K562 (cell line): Measurements from ENCODE around the gene RABGAP1L. TPM values are rescaled to one million over a fixed set of nuclear protein-coding genes. Genes with fewer than 3 reads are reported as not detected.
A peak's percentile ranks its signal among the peaks of the same experiment; 100 is the strongest.

Source experiments
- ATAC-seq: fragments of 200-7000 bp; cut with Tn5 transposase; 3 replicates; pipeline ENCODE4 v1.9.1; 2020; ENCODE audit warnings: moderate library complexity
- BruUV-seq: library from RNA; stranded (reverse); fragments of 400-500 nt; replicated peaks from 2 replicates; lab custom pipeline; 2021; lab: Mats Ljungman, UMichigan
- CTCF ChIA-PET: fragments of 300-600 bp; formaldehyde crosslinking; extraction: SDS; loops from one replicate; lab custom pipeline; 2021; ENCODE audit warnings: low intra/inter-chr PET ratio; lab: Yijun Ruan, JAX
- POLR2A ChIA-PET: fragments of 300-600, 350-650 bp; sonication (Branson Sonifier 250); formaldehyde crosslinking; extraction: SDS; loops from one replicate; lab custom pipeline; 2021; ENCODE audit warnings: antibody characterized with exemption, inconsistent platforms; lab: Yijun Ruan, JAX
- DNase-seq, 4 experiments: peaks; one replicate each; pipeline versions ENCODE4 v3.0.0 to v3.0.0-alpha.2; 2011 to 2018; ENCODE audit warnings: low spot score in 3 of 4, mixed read lengths in 3 of 4; ENCODE audit errors: extremely low read depth in 1 of 4
- FAIRE-seq: peaks from 2 replicates; lab custom pipeline; 2011; peaks lifted over from hg19 to GRCh38; lab: Jason Lieb, UNC
- H2AFZ ChIP-seq: 2 replicates; pipeline ENCODE4 v1.6.0; 2011; ENCODE audit warnings: low read depth, low read length, control low read depth, inconsistent platforms
- H3K27ac ChIP-seq: fragments of 200-600 bp; 3 replicates; pipeline ENCODE4 v1.8.0; 2011; ENCODE audit warnings: low read depth, mild to moderate bottlenecking, control low read depth, inconsistent platforms, low read length, moderate library complexity, mixed read lengths; ENCODE audit errors: extremely low read depth
- H3K27me3 ChIP-seq, 2 experiments: fragments of 300-600 bp in 1 of 2; 2 replicates in 1 of 2; 3 replicates in 1 of 2; pipeline versions ENCODE4 v1.6.0 to v1.8.0; 2011; ENCODE audit warnings: inconsistent platforms in 2 of 2, low read length in 2 of 2, mild to moderate bottlenecking in 1 of 2, mixed read lengths in 1 of 2, moderate library complexity in 1 of 2; ENCODE audit not compliant: control insufficient read depth in 2 of 2, insufficient read depth in 2 of 2
- H3K36me3 ChIP-seq: fragments of 300-600 bp; 3 replicates; pipeline ENCODE4 v1.8.0; 2011; ENCODE audit warnings: mild to moderate bottlenecking, low read length, inconsistent platforms; ENCODE audit not compliant: control insufficient read depth, insufficient read depth
- H3K4me1 ChIP-seq, 2 experiments: fragments of 200-600 bp in 1 of 2; replicated peaks in 1 of 2; 2 replicates in 1 of 2; 3 replicates in 1 of 2; pipeline versions ENCODE4 v1.5.1 to v1.8.0; 2011; ENCODE audit warnings: inconsistent platforms in 2 of 2, low read length in 2 of 2, mild to moderate bottlenecking in 1 of 2, mixed read lengths in 1 of 2, moderate library complexity in 1 of 2; ENCODE audit not compliant: control insufficient read depth in 2 of 2, insufficient read depth in 2 of 2
- H3K4me2 ChIP-seq: 2 replicates; pipeline ENCODE4 v1.6.1; 2011; ENCODE audit warnings: low read length, control low read depth, inconsistent platforms, mixed read lengths; ENCODE audit not compliant: insufficient read depth
- H3K4me3 ChIP-seq: fragments of 200-600 bp; sonication (generic), shearing (Covaris generic); 2 replicates; pipeline ENCODE4 v1.5.1; 2016; ENCODE audit warnings: control low read depth, inconsistent platforms
- H3K79me2 ChIP-seq: fragments of 200-600 bp; 3 replicates; pipeline ENCODE4 v1.8.0; 2011; ENCODE audit warnings: low read length, inconsistent platforms; ENCODE audit not compliant: control insufficient read depth, insufficient read depth
- H3K9ac ChIP-seq, 2 experiments: 2 replicates each; pipeline versions ENCODE4 v1.6.0 to v1.6.1; 2011; ENCODE audit warnings: low read depth in 2 of 2, low read length in 2 of 2, control low read depth in 1 of 2, inconsistent platforms in 1 of 2, mild to moderate bottlenecking in 1 of 2, mixed read lengths in 1 of 2; ENCODE audit not compliant: insufficient read depth in 1 of 2
- H3K9me1 ChIP-seq: one replicate; pipeline ENCODE4 v1.6.0; 2011; ENCODE audit warnings: inconsistent platforms, mild to moderate bottlenecking, low read length, moderate library complexity; ENCODE audit not compliant: control insufficient read depth, insufficient read depth
- H3K9me3 ChIP-seq: replicated peaks from 2 replicates; pipeline ENCODE4 v1.5.1; 2011; ENCODE audit warnings: low read depth, low read length, inconsistent platforms; ENCODE audit not compliant: control insufficient read depth, insufficient read depth
- H4K20me1 ChIP-seq: replicated peaks from 2 replicates; pipeline ENCODE4 v1.6.1; 2011; ENCODE audit warnings: low read length, inconsistent platforms, mixed read lengths; ENCODE audit not compliant: control insufficient read depth, insufficient read depth
- ADNP ChIP-seq: fragments of 200-800 bp; sonication (Bioruptor generic); IDR thresholded peaks from 2 replicates; pipeline ENCODE4 v1.6.1; 2016; ENCODE audit warnings: missing genetic modification characterization, missing compliant biosample characterization
- AFF4 ChIP-seq: sonication (generic); formaldehyde crosslinking; IDR thresholded peaks from 2 replicates; pipeline ENCODE4 v1.8.0; 2023; ENCODE audit warnings: mild to moderate bottlenecking, missing genetic modification reagents
- BHLHE40 ChIP-seq: IDR thresholded peaks from 2 replicates; pipeline ENCODE4 v1.6.1; 2011; ENCODE audit warnings: low read length, improper control_type of control experiment
- CREB1 ChIP-seq, 2 experiments: sonication (generic) in 1 of 2; formaldehyde crosslinking in 1 of 2; IDR thresholded peaks; 2 replicates each; pipeline versions ENCODE4 v1.6.1 to v1.8.0; 2012 to 2022; ENCODE audit warnings: inconsistent platforms in 1 of 2, mild to moderate bottlenecking in 1 of 2, missing genetic modification reagents in 1 of 2, moderate library complexity in 1 of 2
- FOXA3 ChIP-seq, 2 experiments: fragments of 450-650 bp in 1 of 2; sonication (generic) in 1 of 2; formaldehyde crosslinking; IDR thresholded peaks in 1 of 2; conservative IDR thresholded peaks in 1 of 2; 2 replicates each; pipeline versions ENCODE4 v1.4.0 to v1.8.0; 2020 to 2022; ENCODE audit warnings: mild to moderate bottlenecking in 2 of 2, missing genetic modification reagents in 1 of 2
- GATAD2B ChIP-seq: fragments of 450-650 bp; IDR thresholded peaks from 2 replicates; pipeline ENCODE4 v1.6.1; 2017; ENCODE audit warnings: mild to moderate bottlenecking, borderline replicate concordance
- MBD1 ChIP-seq: fragments of 250-450 bp; sonication (Bioruptor Pico); IDR thresholded peaks from 2 replicates; pipeline ENCODE4 v1.8.0; 2022; ENCODE audit warnings: inconsistent platforms
- MIER1 ChIP-seq: fragments of 450-650 bp; IDR thresholded peaks from 2 replicates; pipeline ENCODE4 v1.6.1; 2016; ENCODE audit warnings: antibody characterized with exemption, mild to moderate bottlenecking, low read depth
- PTRF ChIP-seq: fragments of 450-650 bp; IDR thresholded peaks from 2 replicates; pipeline ENCODE4 v1.6.1; 2016; ENCODE audit warnings: mild to moderate bottlenecking, missing genetic modification characterization, missing compliant biosample characterization
- RBM25 ChIP-seq: fragments of 200-400 bp; formaldehyde crosslinking; IDR thresholded peaks from 2 replicates; pipeline ENCODE4 v1.6.1; 2018; ENCODE audit warnings: low read length, low read depth, moderate library complexity; ENCODE audit not compliant: severe bottlenecking
- RNF219 ChIP-seq: fragments of 250-450 bp; sonication (Bioruptor Pico); IDR thresholded peaks from 2 replicates; pipeline ENCODE4 v1.5.0; 2022; ENCODE audit warnings: mild to moderate bottlenecking
- ZNF23 ChIP-seq: fragments of 250-450 bp; sonication (Bioruptor Pico); IDR thresholded peaks from 2 replicates; pipeline ENCODE4 v1.4.0; 2020; ENCODE audit warnings: mild to moderate bottlenecking
- ZNF311 ChIP-seq: fragments of 250-450 bp; sonication (Bioruptor Pico); IDR thresholded peaks from 2 replicates; pipeline ENCODE4 v1.4.0; 2020; ENCODE audit warnings: mild to moderate bottlenecking, moderate library complexity
- ZNF316 ChIP-seq: fragments of 450-650 bp; IDR thresholded peaks from 2 replicates; pipeline ENCODE4 v1.6.1; 2016
- ZNF830 ChIP-seq: fragments of 250-450 bp; sonication (Bioruptor Pico); IDR thresholded peaks from 2 replicates; pipeline ENCODE4 v1.5.0; 2021; ENCODE audit warnings: mild to moderate bottlenecking
- WGBS: fragments of 100-300 bp; shearing (Covaris generic); methylation state at CpG from one replicate; pipeline ENCODE4 v1.1.6; 2016; ENCODE audit warnings: low coverage, mixed read lengths; ENCODE audit not compliant: insufficient coverage; ENCODE audit errors: missing lambda C conversion rate; 5-methylcytosine and 5-hydroxymethylcytosine counted together
- in situ Hi-C: fragments of 300-500 bp; cut with MboI; formaldehyde crosslinking; loops from 4 replicates; pipeline ENCODE4 v1.15.0; 2018; ENCODE audit warnings: inconsistent platforms, mixed read lengths
- intact Hi-C: fragments of 100-400 bp; cut with micrococcal nuclease; formaldehyde crosslinking; loops from 2 replicates; pipeline ENCODE4 v1.14.2; 2022
- polyA plus RNA-seq, 8 experiments: library from polyadenylated mRNA; depleted of rRNA in 4 of 8; stranded (reverse) in 5 of 8; unstranded in 3 of 8; fragments of >200 nt; fragmentation: Nextera tagmentation in 2 of 8; fragmentation: Illumina TruSeq in 1 of 8; extraction: Ambion mirVana in 2 of 8; extraction: Trizol in 1 of 8; gene quantifications; 2 replicates each; pipeline versions ENCODE4 v1.2.1 to v1.2.3, GENCODE V29; 2011 to 2014; ENCODE audit warnings: inconsistent platforms in 1 of 8, missing spikeins in 1 of 8
- total RNA-seq, 7 experiments: library from RNA; depleted of rRNA in 6 of 7; stranded (reverse); fragments of >200 nt in 6 of 7; fragmentation: Illumina TruSeq in 2 of 7; extraction: Trizol in 2 of 7; gene quantifications; 2 replicates each; pipeline versions ENCODE4 v1.2.1 to v1.2.3, GENCODE V29; 2011 to 2021; ENCODE audit warnings: low replicate concordance in 1 of 7

RABGAP1L gene
- total and polyA plus RNA-seq, 9 of the 15 experiments (the other 6 are each of a cell fraction or from before 2014, with no cell fraction given): 16.5 to 44.9 (median 26.7) TPM

GRCh38 chr1:174160603-174161002 lies 1.3 kb downstream of the RABGAP1L start:
- Histone ChIP-seq H3K27ac (peak overlapping the region; percentile 92), H3K4me2 (peak overlapping the region; percentile 95), H3K9ac (peak overlapping the region; percentile 81 to 97; a peak in 3 of 4 replicates), H3K4me1 (peaks cover 35 to 61% of the 10 kb centered on the region in 2 experiments), H3K9me3 (no peaks in the 10 kb centered on the region), H2AFZ (peak overlapping the region; percentile 89), H3K27me3 (no peaks in the 10 kb centered on the region), H3K9me1 (no peaks in the 10 kb centered on the region), H3K36me3 (peaks cover 11% of the 10 kb centered on the region; the same call in 1 of the 3 replicates), H4K20me1 (no peaks in the 10 kb centered on the region; the same call in 1 of the 2 replicates), H3K79me2 (peaks cover 60% of the 10 kb centered on the region), H3K4me3 (peak overlapping the region; percentile 78)
- no peak for FAIRE-seq
- POLR2A ChIA-PET: interaction anchor here (0.6 to 3.6 kb wide), 6 partner anchors 10 to 683 kb away, joined by 4 to 17 read pairs (median 7); no protein-coding TSS in a partner anchor
- 25% methylated on average over 5 of the region's 5 CpGs for WGBS
- in situ Hi-C loops: no loop called here
- CTCF ChIA-PET: no interaction called here
- ATAC-seq: no peak
- TSS peak; percentile 30 for BruUV-seq
- intact Hi-C loops: no loop called here
- DNase-seq: peak in 1 of 4 experiments; percentile 19
- TF ChIP-seq RBM25 (peak; percentile 20), BHLHE40 (no peak), ZNF311 (no peak), CREB1 (IDR thresholded peaks at IDR 0.05) (no peak), CREB1 (CRISPR knock-in tag; IDR thresholded peaks at IDR 0.05) (0 out of 2 replicates have a peak, but pooled peaks have one; percentile 9), RNF219 (no peak), ZNF830 (CRISPR knock-in tag) (no peak), PTRF (tag) (no peak), MBD1 (CRISPR knock-in tag) (0 out of 2 replicates have a peak, but pooled peaks have one; percentile 46), AFF4 (CRISPR knock-in tag) (0 out of 2 replicates have a peak, but pooled peaks have one; percentile 54), ZNF23 (CRISPR knock-in tag) (no peak), ZNF316 (peak; percentile 49; the same call in 1 of the 2 replicates), ADNP (peak; percentile 33; the same call in 1 of the 2 replicates), FOXA3 (CRISPR knock-in tag; conservative IDR thresholded peaks at IDR 0.05 in 1 of 2, IDR thresholded peaks at IDR 0.05 in 1 of 2) (no peak), MIER1 (peak; percentile 64), GATAD2B (0 out of 2 replicates have a peak, but pooled peaks have one; percentile 8)
